GM21390 (cell line): ENCODE measurements around the gene VPREB1.
"Not testable (repeated sequence)": the region's sequence is repeated elsewhere in the genome, so short reads cannot be mapped to it uniquely, and the experiment has no call there.

ENCODE experiments used
- ATAC-seq: cut with Tn5 transposase; IDR thresholded peaks from one replicate; pipeline ENCODE4 v1.9.1; 2021; ENCODE audit not compliant: unreplicated experiment

VPREB1 gene

DNA sequence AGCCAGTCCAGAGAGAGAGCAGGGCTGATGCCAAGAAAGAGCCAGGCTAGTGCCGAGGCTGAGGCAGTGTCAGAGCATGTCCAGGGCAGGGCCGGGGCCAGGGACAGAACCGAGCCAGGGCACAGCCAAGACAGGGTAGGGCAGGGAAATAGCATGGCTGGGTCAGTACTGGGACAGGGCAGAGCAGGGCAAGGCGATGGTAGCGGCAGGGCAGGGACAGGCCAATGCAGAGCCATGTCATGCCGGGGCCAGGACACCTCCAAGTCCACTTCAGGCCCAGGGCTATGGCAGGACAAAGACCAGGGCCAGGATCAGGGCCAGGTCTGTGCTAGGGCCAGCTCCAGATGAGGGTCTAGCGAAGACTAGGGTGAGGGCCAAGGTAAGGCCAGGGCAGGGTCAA is 48.9 kb downstream of the VPREB1 start:
- ATAC-seq, result not testable (repeated sequence)

- ATAC-seq, result not testable (repeated sequence)
These were observed 50.1 kb downstream of the VPREB1 start for GRCh38 chr22:22294641-22295040.
